Endothelial cell of umbilical vein (primary cell): ENCODE results near the gene NBPF11. TPM values are rescaled to one million over a fixed set of nuclear protein-coding genes. Genes with fewer than 3 reads are reported as not detected.
A peak's percentile ranks its signal among the peaks of the same experiment; 100 is the strongest.

ENCODE experiments used
- BruUV-seq: library from RNA; stranded (reverse); fragments of 400-500 nt; replicated peaks from 2 replicates; lab custom pipeline; 2021; lab: Mats Ljungman, UMichigan
- CTCF ChIA-PET: fragments of 300-600, 350-600 bp; sonication (Branson Sonifier 250); formaldehyde crosslinking; loops from one replicate; lab custom pipeline; 2021; ENCODE audit warnings: antibody characterized with exemption, inconsistent platforms; lab: Charles Lee
- POLR2A ChIA-PET: fragments of 300-600, 350-600 bp; sonication (Branson Sonifier 250); formaldehyde crosslinking; loops from one replicate; lab custom pipeline; 2021; ENCODE audit warnings: antibody characterized with exemption, inconsistent platforms; lab: Charles Lee
- DNase-seq: peaks from one replicate; pipeline ENCODE4 v3.0.0-alpha.2; 2011; ENCODE audit warnings: low read depth, low spot score
- FAIRE-seq: peaks from 2 replicates; lab custom pipeline; 2011; peaks lifted over from hg19 to GRCh38; lab: Jason Lieb, UNC
- H2AFZ ChIP-seq: 2 replicates; pipeline ENCODE4 v1.6.0; 2012; ENCODE audit warnings: low read depth, low read length, control low read depth, inconsistent platforms
- H3K27ac ChIP-seq: 2 replicates; pipeline ENCODE4 v1.5.1; 2011; ENCODE audit warnings: low read depth, mild to moderate bottlenecking, control low read depth, low read length, moderate library complexity; ENCODE audit not compliant: insufficient read depth
- H3K27me3 ChIP-seq, 2 experiments: 2 replicates each; pipeline versions ENCODE4 v1.6.0 to v1.6.1; 2011; ENCODE audit warnings: low read length in 2 of 2, mixed read lengths in 1 of 2; ENCODE audit not compliant: control insufficient read depth in 2 of 2, insufficient read depth in 2 of 2
- H3K36me3 ChIP-seq, 2 experiments: 2 replicates in 1 of 2; 3 replicates in 1 of 2; pipeline ENCODE4 v1.5.1; 2011; ENCODE audit warnings: low read length in 2 of 2, mild to moderate bottlenecking in 1 of 2, moderate library complexity in 1 of 2; ENCODE audit not compliant: control insufficient read depth in 2 of 2, insufficient read depth in 2 of 2; ENCODE audit errors: extremely low read depth in 1 of 2
- H3K4me1 ChIP-seq: 3 replicates; pipeline ENCODE4 v1.5.1; 2011; ENCODE audit warnings: mild to moderate bottlenecking, low read length; ENCODE audit not compliant: control insufficient read depth, insufficient read depth; ENCODE audit errors: extremely low read depth
- H3K4me2 ChIP-seq: 2 replicates; pipeline ENCODE4 v1.6.1; 2011; ENCODE audit warnings: low read length, control low read depth, mixed read lengths; ENCODE audit not compliant: insufficient read depth
- H3K4me3 ChIP-seq, 3 experiments: fragments of 200-600 bp in 1 of 3; sonication (generic), shearing (Covaris generic) in 1 of 3; replicated peaks in 1 of 3; 2 replicates each; pipeline ENCODE4 v1.5.1; 2011 to 2016; ENCODE audit warnings: control low read depth in 3 of 3, low read length in 3 of 3, mild to moderate bottlenecking in 2 of 3, inconsistent platforms in 1 of 3, low read depth in 1 of 3, moderate library complexity in 1 of 3; ENCODE audit not compliant: insufficient read depth in 1 of 3
- H3K79me2 ChIP-seq: 2 replicates; pipeline ENCODE4 v1.6.0; 2012; ENCODE audit warnings: low read length, inconsistent platforms; ENCODE audit not compliant: control insufficient read depth, insufficient read depth
- H3K9ac ChIP-seq: replicated peaks from 2 replicates; pipeline ENCODE3; 2011; ENCODE audit warnings: low read length, control low read depth; ENCODE audit not compliant: insufficient read depth; ENCODE audit errors: extremely low read depth
- H3K9me1 ChIP-seq: replicated peaks from 3 replicates; pipeline ENCODE4 v1.6.0; 2011; ENCODE audit warnings: mild to moderate bottlenecking, low read length; ENCODE audit not compliant: control insufficient read depth, insufficient read depth; ENCODE audit errors: extremely low read depth
- H3K9me3 ChIP-seq: replicated peaks from 2 replicates; pipeline ENCODE4 v1.5.1; 2012; ENCODE audit warnings: low read length, inconsistent platforms; ENCODE audit not compliant: control insufficient read depth, insufficient read depth
- H4K20me1 ChIP-seq: replicated peaks from 2 replicates; pipeline ENCODE3; 2011; ENCODE audit warnings: mild to moderate bottlenecking, low read length; ENCODE audit not compliant: control insufficient read depth, insufficient read depth; ENCODE audit errors: extremely low read depth
- CTCF ChIP-seq, 2 donors: IDR thresholded peaks; 1 replicate in 1 of 2; 2 replicates in 1 of 2; pipeline ENCODE4 v1.5.1; 2011; ENCODE audit warnings: low read length in 2 of 2, mild to moderate bottlenecking in 2 of 2, moderate library complexity in 2 of 2, control low read depth in 1 of 2, inconsistent platforms in 1 of 2, low read depth in 1 of 2; ENCODE audit not compliant: insufficient read depth in 1 of 2; ENCODE audit errors: extremely low read depth in 1 of 2
- EZH2 ChIP-seq: IDR thresholded peaks from 2 replicates; pipeline ENCODE4 v1.6.1; 2012; ENCODE audit warnings: borderline replicate concordance, low read depth, mild to moderate bottlenecking, moderate library complexity, low read length, inconsistent platforms; ENCODE audit not compliant: severe bottlenecking
- FOS ChIP-seq: IDR thresholded peaks from 2 replicates; pipeline ENCODE4 v1.6.1; 2011; ENCODE audit warnings: mild to moderate bottlenecking, low read length, moderate library complexity, borderline replicate concordance; ENCODE audit not compliant: insufficient read depth
- GATA2 ChIP-seq: IDR thresholded peaks from 2 replicates; pipeline ENCODE4 v1.7.0; 2011; ENCODE audit warnings: low read depth, mild to moderate bottlenecking, moderate library complexity, mixed read lengths, low read length; ENCODE audit not compliant: insufficient read length, insufficient read depth
- JUN ChIP-seq: IDR thresholded peaks from 2 replicates; pipeline ENCODE4 v1.6.1; 2011; ENCODE audit warnings: borderline replicate concordance, low read depth; ENCODE audit not compliant: insufficient read length, insufficient read depth
- MAX ChIP-seq: IDR thresholded peaks from 2 replicates; pipeline ENCODE4 v1.6.1; 2011; ENCODE audit not compliant: insufficient read depth, insufficient read length
- MYC ChIP-seq: IDR thresholded peaks from one replicate; pipeline ENCODE4 v1.6.1; 2011; ENCODE audit warnings: mild to moderate bottlenecking, low read depth, low read length
- POLR2A ChIP-seq: IDR thresholded peaks from 2 replicates; pipeline ENCODE4 v1.6.1; 2012; ENCODE audit warnings: low read depth, mild to moderate bottlenecking, control low read depth, low read length
- dilution Hi-C: fragments of 300-500 bp; cut with MboI; formaldehyde crosslinking; loops from one replicate; pipeline ENCODE4 v1.15.0; 2019; ENCODE audit warnings: low sequenced_read_pairs; ENCODE audit not compliant: extremely low pct_ligation_motif_present
- intact Hi-C: fragments of 100-400 bp; cut with micrococcal nuclease; formaldehyde crosslinking; loops from one replicate; pipeline ENCODE4 v1.10.0; 2022
- polyA plus RNA-seq, 4 experiments: library from polyadenylated mRNA; depleted of rRNA in 3 of 4; stranded (reverse) in 3 of 4; unstranded in 1 of 4; fragments of >200 nt; gene quantifications; 2 replicates each; pipeline versions ENCODE4 v1.2.1 to v1.2.3, GENCODE V29; 2011 to 2012; ENCODE audit warnings: missing spikeins in 1 of 4
- total RNA-seq: library from RNA; stranded (reverse); gene quantifications from 2 replicates; pipeline ENCODE4 v1.2.3, GENCODE V29; 2021

NBPF11 gene
- total and polyA plus RNA-seq, 2 donors (not counting 3 experiments of a cell fraction or from before 2014, with no cell fraction given) = 10.3 to 11.0 TPM

GRCh38 chr1:148160343-148161052, 8.4 kb upstream of the NBPF11 start:
- Histone ChIP-seq H2AFZ (peak overlapping the region; percentile 59), H3K27me3 (peaks cover 38 to 56% of the 10 kb centered on the region in 2 experiments), H3K9me1 (no peaks in the 10 kb centered on the region), H3K36me3 (no peaks in the 10 kb centered on the region), H3K79me2 (no peaks in the 10 kb centered on the region), H3K9me3 (no peaks in the 10 kb centered on the region), H3K4me1 (peaks cover 3% of the 10 kb centered on the region), H3K9ac (no peak overlapping the region), H4K20me1 (no peaks in the 10 kb centered on the region), H3K27ac (no peak overlapping the region), H3K4me2 (no peak overlapping the region), H3K4me3 (no peak overlapping the region)
- DNase-seq (peak; percentile 0), FAIRE-seq (no peak)
- POLR2A ChIA-PET = no interaction called here
- TF ChIP-seq MAX (no peak), EZH2 (peak; percentile 43)
- dilution Hi-C loops = no loop called here
- intact Hi-C loops = no loop called here
- CTCF ChIA-PET = no interaction called here
- no TSS peak for BruUV-seq

GRCh38 chr1:148160048-148160342, 7.9 kb upstream of the NBPF11 start:
- Histone ChIP-seq H3K9ac (no peak overlapping the region), H3K4me2 (no peak overlapping the region), H3K9me3 (no peaks in the 10 kb centered on the region), H3K4me3 (no peak overlapping the region), H3K9me1 (no peaks in the 10 kb centered on the region), H3K36me3 (no peaks in the 10 kb centered on the region), H3K27me3 (peaks cover 38 to 55% of the 10 kb centered on the region in 2 experiments), H2AFZ (peak overlapping the region; percentile 59), H3K27ac (no peak overlapping the region), H3K4me1 (peaks cover 3% of the 10 kb centered on the region), H4K20me1 (no peaks in the 10 kb centered on the region), H3K79me2 (no peaks in the 10 kb centered on the region)
- dilution Hi-C loops (no loop called here), intact Hi-C loops (no loop called here)
- ChIA-PET CTCF (no interaction called here), POLR2A (no interaction called here)
- no peak for FAIRE-seq
- no TSS peak for BruUV-seq
- TF ChIP-seq MAX (no peak), POLR2A (no peak), MYC (no peak), FOS (no peak), GATA2 (no peak), CTCF (IDR thresholded peaks at IDR 0.05; ENCODE audit: extremely low read depth in 1 of 2, insufficient read depth in 1 of 2, low read depth in 1 of 2, low read length in 2 of 2) (no peak), JUN (no peak), EZH2 (peak; percentile 7)
- no peak for DNase-seq
